ENCODE measurements around the gene PYGO2.

- TF ChIP-seq, protein P1, sequence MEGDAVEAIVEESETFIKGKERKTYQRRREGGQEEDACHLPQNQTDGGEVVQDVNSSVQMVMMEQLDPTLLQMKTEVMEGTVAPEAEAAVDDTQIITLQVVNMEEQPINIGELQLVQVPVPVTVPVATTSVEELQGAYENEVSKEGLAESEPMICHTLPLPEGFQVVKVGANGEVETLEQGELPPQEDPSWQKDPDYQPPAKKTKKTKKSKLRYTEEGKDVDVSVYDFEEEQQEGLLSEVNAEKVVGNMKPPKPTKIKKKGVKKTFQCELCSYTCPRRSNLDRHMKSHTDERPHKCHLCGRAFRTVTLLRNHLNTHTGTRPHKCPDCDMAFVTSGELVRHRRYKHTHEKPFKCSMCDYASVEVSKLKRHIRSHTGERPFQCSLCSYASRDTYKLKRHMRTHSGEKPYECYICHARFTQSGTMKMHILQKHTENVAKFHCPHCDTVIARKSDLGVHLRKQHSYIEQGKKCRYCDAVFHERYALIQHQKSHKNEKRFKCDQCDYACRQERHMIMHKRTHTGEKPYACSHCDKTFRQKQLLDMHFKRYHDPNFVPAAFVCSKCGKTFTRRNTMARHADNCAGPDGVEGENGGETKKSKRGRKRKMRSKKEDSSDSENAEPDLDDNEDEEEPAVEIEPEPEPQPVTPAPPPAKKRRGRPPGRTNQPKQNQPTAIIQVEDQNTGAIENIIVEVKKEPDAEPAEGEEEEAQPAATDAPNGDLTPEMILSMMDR (conservative IDR thresholded peaks at IDR 0.05 in 1 of 2, IDR thresholded peaks at IDR 0.05 in 1 of 2; ENCODE audit: extremely low read depth in 1 of 2, insufficient read depth in 1 of 2, low read depth in 1 of 2, low read length in 2 of 2): no peak
- TF ChIP-seq EZH2 (IDR thresholded peaks at IDR 0.05; ENCODE audit: borderline replicate concordance, low read length): no peak
Observed at GRCh38 chr1:154969246-154969645, 7.7 kb upstream of the PYGO2 start.
